Heart right ventricle (tissue), 16 donors: ENCODE data around the gene FARP1. TPM values are rescaled to one million over a fixed set of nuclear protein-coding genes. Genes with fewer than 3 reads are reported as not detected.

ENCODE experiments used
- ATAC-seq, 8 donors: fragments of 200-7000 bp; cut with Tn5 transposase; one replicate each; pipeline ENCODE4 v1.9.1; 2020; ENCODE audit warnings: mild to moderate bottlenecking in 8 of 8, moderate library complexity in 8 of 8, moderate number of reproducible peaks in 1 of 8
- DNase-seq, 2 donors: peaks; one replicate each; pipeline ENCODE4 v3.0.0-alpha.2; 2020
- H3K27ac ChIP-seq, 10 donors: fragments of 200-600 bp; sonication (generic) in 2 of 10; one replicate each; pipeline versions ENCODE4 v1.5.0 to v1.8.0; 2020 to 2022; ENCODE audit warnings: mild to moderate bottlenecking in 3 of 10
- H3K27me3 ChIP-seq, 7 donors: fragments of 200-600 bp; one replicate each; pipeline ENCODE4 v1.8.0; 2021 to 2022; ENCODE audit warnings: mild to moderate bottlenecking in 2 of 7
- H3K36me3 ChIP-seq, 9 donors: fragments of 200-600 bp; sonication (generic) in 1 of 9; one replicate each; pipeline versions ENCODE4 v1.5.0 to v1.8.0; 2020 to 2022; ENCODE audit warnings: mild to moderate bottlenecking in 2 of 9
- H3K4me1 ChIP-seq, 9 donors: fragments of 200-600 bp; sonication (generic) in 1 of 9; one replicate each; pipeline versions ENCODE4 v1.5.0 to v1.8.0; 2020 to 2022; ENCODE audit warnings: mild to moderate bottlenecking in 4 of 9
- H3K4me3 ChIP-seq, 10 donors: fragments of 200-600 bp; sonication (generic) in 2 of 10; one replicate each; pipeline versions ENCODE4 v1.5.0 to v1.8.0; 2020 to 2022; ENCODE audit warnings: mild to moderate bottlenecking in 7 of 10, moderate library complexity in 2 of 10
- H3K9me3 ChIP-seq, 11 donors: fragments of 200-600 bp in 10 of 11; sonication (generic) in 2 of 11; one replicate each; pipeline versions ENCODE4 v1.5.0 to v1.8.0; 2013 to 2022; ENCODE audit warnings: mild to moderate bottlenecking in 2 of 11, control low read depth in 1 of 11, moderate library complexity in 1 of 11
- WGBS, 2 donors: extraction: QIAGEN DNeasy Blood & Tissue Kit; methylation state at CpG; one replicate each; pipeline ENCODE4 v1.1.7; 2013; ENCODE audit warnings: inconsistent platforms in 1 of 2; 5-methylcytosine and 5-hydroxymethylcytosine counted together
- intact Hi-C, 10 donors: fragments of 100-400 bp; cut with DNase I; formaldehyde crosslinking; loops; one replicate each; pipeline versions ENCODE4 v1.11.1 to v1.14.2; 2022
- polyA plus RNA-seq, 2 donors: library from polyadenylated mRNA; stranded (reverse); fragments of 200-250 nt; gene quantifications; one replicate each; pipeline ENCODE4 v1.2.3, GENCODE V29; 2013
- total RNA-seq, 10 donors: library from RNA; stranded (reverse); fragmentation: NEBNext Ultra II Directional in 3 of 10; extraction: Animal tissue kit (Norgen Biotek cat#: 25700) in 3 of 10; gene quantifications; one replicate each; pipeline versions ENCODE4 v1.2.1 to v1.2.4, GENCODE V29; 2021 to 2023
- TF ChIP-seq, protein P1 (sequence below), 9 donors: fragments of 200-600 bp; sonication (generic) in 2 of 9; IDR thresholded peaks; one replicate each; pipeline versions ENCODE4 v1.5.0 to v1.8.0; 2021 to 2022; ENCODE audit warnings: antibody characterized with exemption in 9 of 9, mild to moderate bottlenecking in 5 of 9, moderate library complexity in 1 of 9
- donor health status: Arrhythmogenic right ventricular cardiomyopathy.
- donor health status: ischemic (EF 13 %, LVEDD 7.1; RV severe dilation, severe dysfunction).
- donor health status: healthy with polysubstance abuse.
- donor health status: DM: no; HTN: yes; CAD: no.
- donor health status: DM: no; HTN: no; CAD: no.
- donor health status: ischemic (EF 25% LVEDD 6.9; RV normal size, moderate dysfunction).
- donor health status: ischemic (EF 25% LVEDD 5.7; RV mildly dilated, moderate dysfunction).
- donor health status: healthy.
- donor health status: DM: yes; HTN: yes; CAD: no.
- donor health status: Ischemic cardiomyopathy.
- donor health status: ischemic (EF 35%, LVEDD 5.7; RV mildly dilated, moderate dysfunction).
- donor health status: nonischemic (EF 11% LVEDD 7.7; RV severe dilation, severe dysfunction).
- donor health status: DM: yes; HTN: yes; CAD: no.
- donor health status: PGD.
- donor health status: ischemic (EF 29% LVEDD 5.4; RV normal size, mild dysfunction).
- donor health status: nonischemic (EF 23%, LVEDD 6.1; RV moderate dilation, normal function).

FARP1 gene
- total and polyA plus RNA-seq, 12 donors = 6.9 to 72.9 (median 17.1) TPM

DNA sequence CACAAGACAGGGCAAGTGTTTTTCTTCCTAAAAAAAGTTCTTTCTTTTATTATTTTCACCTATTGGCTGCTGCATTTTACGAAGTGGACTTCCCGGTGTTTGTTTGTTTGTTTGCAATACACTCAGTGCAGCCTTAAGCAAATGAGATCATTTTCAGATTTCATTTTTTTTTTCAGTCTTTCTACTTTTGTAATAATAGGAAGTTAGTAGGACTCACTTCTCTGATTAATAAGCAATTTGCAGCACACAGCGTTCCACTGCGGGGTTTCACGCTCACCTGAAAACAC is 305.7 kb downstream of the FARP1 start:
- peaks cover 6 to 60% (median 46%) of the 10 kb centered on the region in 9 donors for H3K4me1 ChIP-seq
- intact Hi-C loops = loop anchor here in 8 of 10 donors (5.0 to 10.0 kb wide), 6 partner anchors 126 to 594 kb away; partner anchors contain the start of gene STK24 (in 4 of the 8)

DNA sequence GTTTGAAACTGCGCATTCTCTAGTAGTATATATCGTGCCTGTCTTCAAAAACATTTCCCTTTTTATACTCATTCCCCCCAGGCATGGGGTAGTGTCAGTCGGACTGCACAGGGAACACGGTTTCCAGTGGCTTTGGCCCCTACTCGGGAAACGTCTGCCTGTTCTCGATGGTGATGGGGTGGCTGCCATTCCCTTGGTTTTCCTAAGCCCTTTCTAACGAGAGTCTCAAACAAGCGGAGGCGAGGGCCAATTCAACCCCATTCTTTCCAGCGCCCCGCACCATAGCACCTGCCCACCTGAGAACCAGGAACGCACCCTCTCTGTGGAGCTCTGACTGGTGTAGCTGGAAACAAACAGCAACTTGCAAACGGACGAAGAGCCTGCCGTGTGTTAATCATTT is 306.4 kb downstream of the FARP1 start:
- Histone ChIP-seq H3K4me1 (peaks cover 11 to 67% (median 53%) of the 10 kb centered on the region in 9 donors), H3K27me3 (no peaks in the 10 kb centered on the region), H3K4me3 (no peak overlapping the region), H3K36me3 (peaks cover 0 to 72% (median 15%) of the 10 kb centered on the region in 9 donors), H3K27ac (no peak overlapping the region), H3K9me3 (no peaks in the 10 kb centered on the region)
- intact Hi-C loops = loop anchor here in 8 of 10 donors (5.0 to 10.0 kb wide), 6 partner anchors 126 to 594 kb away; partner anchors contain the start of gene STK24 (in 4 of the 8)
- WGBS, 2 donors = 93 to 95% methylated on average over 16 of the region's 16 CpGs
- DNase-seq = no peak
- no peak for ATAC-seq
- TF ChIP-seq, protein P1, sequence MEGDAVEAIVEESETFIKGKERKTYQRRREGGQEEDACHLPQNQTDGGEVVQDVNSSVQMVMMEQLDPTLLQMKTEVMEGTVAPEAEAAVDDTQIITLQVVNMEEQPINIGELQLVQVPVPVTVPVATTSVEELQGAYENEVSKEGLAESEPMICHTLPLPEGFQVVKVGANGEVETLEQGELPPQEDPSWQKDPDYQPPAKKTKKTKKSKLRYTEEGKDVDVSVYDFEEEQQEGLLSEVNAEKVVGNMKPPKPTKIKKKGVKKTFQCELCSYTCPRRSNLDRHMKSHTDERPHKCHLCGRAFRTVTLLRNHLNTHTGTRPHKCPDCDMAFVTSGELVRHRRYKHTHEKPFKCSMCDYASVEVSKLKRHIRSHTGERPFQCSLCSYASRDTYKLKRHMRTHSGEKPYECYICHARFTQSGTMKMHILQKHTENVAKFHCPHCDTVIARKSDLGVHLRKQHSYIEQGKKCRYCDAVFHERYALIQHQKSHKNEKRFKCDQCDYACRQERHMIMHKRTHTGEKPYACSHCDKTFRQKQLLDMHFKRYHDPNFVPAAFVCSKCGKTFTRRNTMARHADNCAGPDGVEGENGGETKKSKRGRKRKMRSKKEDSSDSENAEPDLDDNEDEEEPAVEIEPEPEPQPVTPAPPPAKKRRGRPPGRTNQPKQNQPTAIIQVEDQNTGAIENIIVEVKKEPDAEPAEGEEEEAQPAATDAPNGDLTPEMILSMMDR (IDR thresholded peaks at IDR 0.05) = no peak

More for the DNA sequence above, 305.7 kb downstream of the FARP1 start:
- no peak for ATAC-seq
- DNase-seq = no peak
- Histone ChIP-seq H3K4me3 (no peak overlapping the region), H3K27me3 (no peaks in the 10 kb centered on the region), H3K36me3 (peaks cover 0 to 66% (median 15%) of the 10 kb centered on the region in 9 donors), H3K9me3 (no peaks in the 10 kb centered on the region), H3K27ac (no peak overlapping the region)
- TF ChIP-seq, protein P1 (IDR thresholded peaks at IDR 0.05) = no peak
- WGBS, 2 donors = 90% methylated on average over 5 of the region's 5 CpGs

DNA sequence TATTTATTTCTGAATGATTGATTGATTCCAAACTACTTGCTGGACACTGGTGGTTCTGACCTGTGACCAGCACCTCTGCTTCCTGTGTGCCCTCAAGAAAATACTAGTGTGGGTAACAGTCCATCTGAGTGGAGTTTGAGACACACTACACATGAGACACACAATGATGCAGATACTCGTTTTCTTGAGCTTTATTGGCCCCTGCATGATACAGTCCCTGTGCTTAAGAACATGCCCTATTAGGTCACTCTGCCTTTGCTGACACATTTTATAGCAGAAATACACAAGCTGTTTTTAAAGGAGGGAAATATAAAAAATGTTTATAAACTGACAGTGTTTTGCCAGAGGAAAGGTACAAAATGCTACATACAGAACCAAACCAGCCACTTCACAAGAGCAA is 307.1 kb downstream of the FARP1 start:
- TF ChIP-seq, protein P1 (IDR thresholded peaks at IDR 0.05) = no peak
- 62 to 69% methylated on average over 1 of the region's 1 CpG for WGBS, 2 donors
- intact Hi-C loops = loop anchor here in 5 of 10 donors (5.0 to 10.0 kb wide), 3 partner anchors 127 to 395 kb away; partner anchors contain the start of gene STK24 (in 3 of the 5)
- no peak for DNase-seq
- peak overlapping the region in 5 of 10 donors; percentile 31 to 54 (median 51) for H3K27ac ChIP-seq
- no peak overlapping the region for H3K4me3 ChIP-seq
- peaks cover 11 to 72% (median 61%) of the 10 kb centered on the region in 9 donors for H3K4me1 ChIP-seq
- no peaks in the 10 kb centered on the region for H3K9me3 ChIP-seq
- H3K27me3 ChIP-seq = no peaks in the 10 kb centered on the region
- ATAC-seq = no peak
- H3K36me3 ChIP-seq = peaks cover 0 to 78% (median 15%) of the 10 kb centered on the region in 9 donors

DNA sequence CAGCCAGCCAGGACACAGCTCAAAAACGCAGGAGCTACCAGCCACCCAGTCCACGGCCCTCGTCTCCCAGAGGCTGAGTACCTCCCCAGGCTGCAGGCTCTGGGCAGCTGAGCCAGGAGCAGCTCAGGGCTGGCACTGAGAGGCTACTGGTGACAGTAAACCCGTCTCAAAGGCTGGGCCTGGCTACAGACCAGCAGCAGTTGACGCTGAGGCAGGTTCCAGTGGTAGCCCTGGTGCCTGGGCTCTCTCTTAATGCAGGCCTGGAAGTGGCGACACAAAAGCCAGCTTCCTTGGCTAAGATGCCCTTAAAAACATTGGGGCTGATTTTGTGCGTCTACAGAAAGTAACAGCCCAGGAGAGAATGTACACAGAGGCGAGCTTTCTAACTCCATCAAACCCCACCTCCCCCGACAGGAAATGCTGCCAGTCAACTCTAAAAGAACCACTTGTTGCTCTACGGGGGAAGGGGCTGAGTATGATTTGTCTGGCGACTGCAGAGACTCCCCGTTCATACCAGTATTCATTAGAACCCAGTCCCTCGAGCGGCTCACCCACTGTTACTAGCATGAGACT is 307.7 kb downstream of the FARP1 start:
- no peaks in the 10 kb centered on the region for H3K9me3 ChIP-seq
- peak in 7 of 8 donors; percentile 41 to 78 (median 55) for ATAC-seq

More for the DNA sequence above, 307.7 kb downstream of the FARP1 start:
- Histone ChIP-seq H3K4me3 (no peak overlapping the region), H3K36me3 (peaks cover 0 to 84% (median 15%) of the 10 kb centered on the region in 9 donors), H3K27me3 (no peaks in the 10 kb centered on the region), H3K27ac (peak overlapping the region in 7 of 10 donors; percentile 27 to 54 (median 47)), H3K4me1 (peaks cover 11 to 72% (median 58%) of the 10 kb centered on the region in 9 donors)
- WGBS, 2 donors = 58 to 62% methylated on average over 14 of the region's 14 CpGs
- peak; percentile 47 to 60 for DNase-seq
- intact Hi-C loops = loop anchor here in 5 of 10 donors (5.0 to 10.0 kb wide), 3 partner anchors 127 to 394 kb away; partner anchors contain the start of gene STK24 (in 3 of the 5)
- TF ChIP-seq, protein P1 (IDR thresholded peaks at IDR 0.05) = no peak
